Epithelial cell of esophagus (primary cell): ENCODE results near the gene PYDC1.

Source experiments
- DNase-seq: peaks from one replicate; pipeline ENCODE4 v3.0.0; 2010; ENCODE audit warnings: low read depth
- H3K4me3 ChIP-seq: 2 replicates; pipeline ENCODE4 v1.5.1; 2011; ENCODE audit warnings: mild to moderate bottlenecking, low read length, control low read depth
- CTCF ChIP-seq: IDR thresholded peaks from 2 replicates; pipeline ENCODE4 v1.5.1; 2011; ENCODE audit warnings: low read depth, mild to moderate bottlenecking, low read length, control low read depth, inconsistent platforms; ENCODE audit not compliant: insufficient read depth; ENCODE audit errors: missing control alignments

Gene PYDC1

GRCh38 chr16:31242206-31242605 lies 25.3 kb upstream of the PYDC1 start:
- H3K4me3 ChIP-seq: no peak overlapping the region

GRCh38 chr16:31238041-31238440 lies 21.1 kb upstream of the PYDC1 start:
- no peak overlapping the region for H3K4me3 ChIP-seq
- no peak for DNase-seq
- no peak for TF ChIP-seq CTCF

More at GRCh38 chr16:31242206-31242605, 25.3 kb upstream of the PYDC1 start:
- peak; percentile 75 for DNase-seq
- no peak for TF ChIP-seq CTCF

GRCh38 chr16:31229501-31229900 lies 12.6 kb upstream of the PYDC1 start:
- DNase-seq: no peak
- no peak overlapping the region for H3K4me3 ChIP-seq
- no peak for TF ChIP-seq CTCF

GRCh38 chr16:31228206-31228605 lies 11.3 kb upstream of the PYDC1 start:
- no peak for TF ChIP-seq CTCF
- no peak for DNase-seq
- H3K4me3 ChIP-seq: no peak overlapping the region

GRCh38 chr16:31225193-31225592 lies 8.3 kb upstream of the PYDC1 start:
- DNase-seq: no peak
- TF ChIP-seq CTCF: no peak
- no peak overlapping the region for H3K4me3 ChIP-seq

GRCh38 chr16:31224092-31224955 lies 7.4 kb upstream of the PYDC1 start:
- DNase-seq: no peak
- no peak overlapping the region for H3K4me3 ChIP-seq
- no peak for TF ChIP-seq CTCF

GRCh38 chr16:31223044-31223443 lies 6.1 kb upstream of the PYDC1 start:
- DNase-seq: no peak
- TF ChIP-seq CTCF: no peak
- H3K4me3 ChIP-seq: no peak overlapping the region
